ENCODE results near the gene VLDLR.

The VLDLR gene

DNA sequence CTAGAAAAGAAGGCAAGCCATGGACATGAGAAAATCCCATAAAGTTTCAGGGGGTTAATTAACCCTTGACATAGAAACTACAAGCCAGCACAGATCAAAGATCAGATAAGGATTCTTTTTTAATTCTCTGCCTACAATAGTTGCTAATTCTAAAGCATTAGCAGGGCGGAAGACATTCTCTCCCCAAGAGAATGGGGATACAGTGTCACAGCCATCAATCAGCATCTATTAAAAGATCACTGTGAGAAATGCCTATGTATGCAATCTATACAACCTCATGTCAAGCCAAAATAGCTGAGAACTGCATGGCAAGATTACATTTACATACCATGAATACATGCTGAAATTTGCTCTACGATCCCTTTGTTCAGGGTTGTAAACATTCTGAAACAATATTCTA lies 14.3 kb downstream of the VLDLR start:
- Histone ChIP-seq H3K36me3 (replicated peaks in 1 of 2; ENCODE audit: control insufficient read depth in 2 of 2, insufficient read depth in 2 of 2, low read length in 2 of 2) (peaks cover 0 to 54% of the 10 kb centered on the region in 2 donors), H3K4me2 (ENCODE audit: insufficient read depth, low read length, poor library complexity, severe bottlenecking) (no peak overlapping the region), H3K27ac (replicated peaks; ENCODE audit: low read length) (no peak overlapping the region), H2BK15ac (ENCODE audit: low read length) (no peak overlapping the region), H3K9ac (ENCODE audit: low read depth, low read length, poor library complexity) (no peak overlapping the region), H3K23ac (ENCODE audit: low read depth, low read length, poor library complexity) (no peak overlapping the region), H3K27me3 (ENCODE audit: control insufficient read depth in 3 of 3, insufficient read depth in 3 of 3, low read depth in 1 of 3, low read length in 3 of 3) (no peaks in the 10 kb centered on the region), H3K79me1 (ENCODE audit: low read depth, low read length) (no peaks in the 10 kb centered on the region), H3K4me3 (ENCODE audit: low read length in 2 of 2) (no peak overlapping the region), H2BK12ac (ENCODE audit: low read length) (no peak overlapping the region), H2AK5ac (ENCODE audit: low read depth, low read length) (no peak overlapping the region), H3K4ac (ENCODE audit: low read length) (no peak overlapping the region), H3K18ac (ENCODE audit: low read length) (no peak overlapping the region), H3K4me1 (ENCODE audit: control insufficient read depth in 2 of 2, insufficient read depth in 1 of 2, low read depth in 1 of 2, low read length in 2 of 2) (peaks cover 0 to 7% of the 10 kb centered on the region in 2 donors), H3K14ac (ENCODE audit: low read length) (no peak overlapping the region), H2BK5ac (ENCODE audit: low read length) (no peak overlapping the region), H4K8ac (ENCODE audit: low read depth, low read length) (no peak overlapping the region), H2AFZ (ENCODE audit: low read length) (no peak overlapping the region), H4K91ac (ENCODE audit: low read depth, low read length, poor library complexity) (no peak overlapping the region), H3K9me3 (replicated peaks in 1 of 2; ENCODE audit: control insufficient read depth in 2 of 2, insufficient read depth in 1 of 2, low read depth in 1 of 2, low read length in 2 of 2) (no peaks in the 10 kb centered on the region), H2BK120ac (ENCODE audit: low read depth, low read length) (no peak overlapping the region)
- WGBS, 2 donors (ENCODE audit: extremely low coverage in 2 of 2, insufficient read length in 2 of 2, insufficient replicate concordance in 1 of 2): no CpG with 5 or more reads among the region's 2 CpGs
- DNase-seq (ENCODE audit: low spot score): no peak

DNA sequence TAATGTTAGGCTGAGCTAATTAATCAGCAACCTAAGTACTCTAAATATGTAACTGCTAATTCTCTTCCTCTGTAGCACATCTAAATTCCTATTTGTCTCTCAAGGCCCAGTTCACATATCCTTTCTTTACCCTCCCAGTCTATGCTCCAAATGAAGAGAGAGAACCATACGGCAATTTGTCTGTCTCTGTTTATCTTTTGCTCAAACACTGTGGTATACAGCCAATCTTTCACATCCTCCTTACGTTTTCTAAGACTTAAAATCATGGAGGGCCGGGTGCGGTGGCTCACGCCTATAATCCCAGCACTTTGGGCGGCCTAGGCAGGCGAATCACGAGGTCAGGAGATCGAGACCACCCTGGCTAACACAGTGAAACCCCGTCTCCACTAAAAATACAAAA lies 15.8 kb downstream of the VLDLR start:
- H3K4me1 ChIP-seq (ENCODE audit: control insufficient read depth in 2 of 2, insufficient read depth in 1 of 2, low read depth in 1 of 2, low read length in 2 of 2): peaks cover 0 to 5% of the 10 kb centered on the region in 2 donors
- H3K23ac ChIP-seq (ENCODE audit: low read depth, low read length, poor library complexity): no peak overlapping the region
- H3K18ac ChIP-seq (ENCODE audit: low read length): no peak overlapping the region
- no peak overlapping the region for H3K4me3 ChIP-seq (ENCODE audit: low read length in 2 of 2)
- no peak overlapping the region for H3K14ac ChIP-seq (ENCODE audit: low read length)
- no peaks in the 10 kb centered on the region for H3K79me1 ChIP-seq (ENCODE audit: low read depth, low read length)
- H3K27ac ChIP-seq (replicated peaks; ENCODE audit: low read length): no peak overlapping the region
- H3K4me2 ChIP-seq (ENCODE audit: insufficient read depth, low read length, poor library complexity, severe bottlenecking): no peak overlapping the region
- H3K4ac ChIP-seq (ENCODE audit: low read length): no peak overlapping the region
- no peak overlapping the region for H2BK120ac ChIP-seq (ENCODE audit: low read depth, low read length)
- no peak for DNase-seq (ENCODE audit: low spot score)
- H2BK15ac ChIP-seq (ENCODE audit: low read length): no peak overlapping the region
- no peaks in the 10 kb centered on the region for H3K27me3 ChIP-seq (ENCODE audit: control insufficient read depth in 3 of 3, insufficient read depth in 3 of 3, low read depth in 1 of 3, low read length in 3 of 3)
- H2AFZ ChIP-seq (ENCODE audit: low read length): no peak overlapping the region
- no peak overlapping the region for H4K91ac ChIP-seq (ENCODE audit: low read depth, low read length, poor library complexity)
- no peak overlapping the region for H2AK5ac ChIP-seq (ENCODE audit: low read depth, low read length)
- no CpG with 5 or more reads among the region's 10 CpGs for WGBS, 2 donors (ENCODE audit: extremely low coverage in 2 of 2, insufficient read length in 2 of 2, insufficient replicate concordance in 1 of 2)
- no peak overlapping the region for H3K9ac ChIP-seq (ENCODE audit: low read depth, low read length, poor library complexity)
- no peak overlapping the region for H4K8ac ChIP-seq (ENCODE audit: low read depth, low read length)
- peaks cover 0 to 69% of the 10 kb centered on the region in 2 donors for H3K36me3 ChIP-seq (replicated peaks in 1 of 2; ENCODE audit: control insufficient read depth in 2 of 2, insufficient read depth in 2 of 2, low read length in 2 of 2)
- no peaks in the 10 kb centered on the region for H3K9me3 ChIP-seq (replicated peaks in 1 of 2; ENCODE audit: control insufficient read depth in 2 of 2, insufficient read depth in 1 of 2, low read depth in 1 of 2, low read length in 2 of 2)
- no peak overlapping the region for H2BK12ac ChIP-seq (ENCODE audit: low read length)
- no peak overlapping the region for H2BK5ac ChIP-seq (ENCODE audit: low read length)

DNA sequence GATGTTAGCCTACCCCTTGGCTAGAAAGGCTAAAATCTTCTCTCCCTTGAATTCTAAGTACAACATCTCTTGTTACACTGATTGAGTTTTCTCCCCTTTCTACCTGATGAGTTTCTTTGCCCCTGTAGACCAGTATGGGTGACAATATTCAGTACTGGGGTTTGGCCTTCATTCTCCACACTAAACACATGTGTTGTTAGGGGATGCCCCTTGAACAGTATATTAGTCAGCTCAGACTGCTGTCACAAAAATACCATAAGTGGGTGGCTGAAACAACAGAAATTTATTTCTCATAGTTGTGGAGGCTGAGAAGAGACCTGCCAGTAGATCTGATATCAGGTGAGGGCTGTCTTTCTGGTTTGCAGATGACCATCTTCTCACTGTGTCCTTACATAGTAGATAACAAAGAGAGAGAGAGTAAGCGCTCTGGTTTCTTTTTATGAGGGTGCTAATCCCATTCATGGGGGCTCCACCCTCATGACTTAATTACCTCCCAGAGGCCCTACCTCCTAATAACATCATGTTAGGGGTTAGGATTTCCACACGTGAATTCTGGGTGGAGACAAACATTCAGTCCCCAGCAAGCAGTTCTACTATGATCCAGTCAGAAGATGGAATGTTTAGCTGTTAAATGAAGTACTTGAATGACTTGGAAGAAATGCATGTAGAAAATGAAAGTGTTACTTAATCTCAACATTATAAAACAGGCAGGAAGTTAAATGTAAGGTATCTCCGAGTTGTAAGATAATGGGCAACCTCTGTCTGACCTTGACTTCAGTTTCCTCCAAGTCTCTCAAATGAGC lies 17.5 kb downstream of the VLDLR start:
- Histone ChIP-seq H3K14ac (ENCODE audit: low read length) (no peak overlapping the region), H2AK5ac (ENCODE audit: low read depth, low read length) (no peak overlapping the region), H3K9me3 (replicated peaks in 1 of 2; ENCODE audit: control insufficient read depth in 2 of 2, insufficient read depth in 1 of 2, low read depth in 1 of 2, low read length in 2 of 2) (no peaks in the 10 kb centered on the region), H3K36me3 (replicated peaks in 1 of 2; ENCODE audit: control insufficient read depth in 2 of 2, insufficient read depth in 2 of 2, low read length in 2 of 2) (peaks cover 8 to 85% of the 10 kb centered on the region in 2 donors), H3K9ac (ENCODE audit: low read depth, low read length, poor library complexity) (no peak overlapping the region), H3K27me3 (ENCODE audit: control insufficient read depth in 3 of 3, insufficient read depth in 3 of 3, low read depth in 1 of 3, low read length in 3 of 3) (no peaks in the 10 kb centered on the region), H2BK15ac (ENCODE audit: low read length) (no peak overlapping the region), H3K4me3 (ENCODE audit: low read length in 2 of 2) (no peak overlapping the region), H2BK120ac (ENCODE audit: low read depth, low read length) (no peak overlapping the region), H4K91ac (ENCODE audit: low read depth, low read length, poor library complexity) (no peak overlapping the region), H2AFZ (ENCODE audit: low read length) (no peak overlapping the region), H2BK12ac (ENCODE audit: low read length) (no peak overlapping the region), H2BK5ac (ENCODE audit: low read length) (no peak overlapping the region), H3K27ac (replicated peaks; ENCODE audit: low read length) (no peak overlapping the region), H3K4me1 (ENCODE audit: control insufficient read depth in 2 of 2, insufficient read depth in 1 of 2, low read depth in 1 of 2, low read length in 2 of 2) (no peaks in the 10 kb centered on the region), H3K4ac (ENCODE audit: low read length) (no peak overlapping the region), H3K23ac (ENCODE audit: low read depth, low read length, poor library complexity) (no peak overlapping the region), H3K4me2 (ENCODE audit: insufficient read depth, low read length, poor library complexity, severe bottlenecking) (no peak overlapping the region), H3K18ac (ENCODE audit: low read length) (no peak overlapping the region), H3K79me1 (ENCODE audit: low read depth, low read length) (no peaks in the 10 kb centered on the region), H4K8ac (ENCODE audit: low read depth, low read length) (no peak overlapping the region)
- WGBS, 2 donors (ENCODE audit: extremely low coverage in 2 of 2, insufficient read length in 2 of 2, insufficient replicate concordance in 1 of 2): no CpG with 5 or more reads among the region's 3 CpGs
- no peak for DNase-seq (ENCODE audit: low spot score)

DNA sequence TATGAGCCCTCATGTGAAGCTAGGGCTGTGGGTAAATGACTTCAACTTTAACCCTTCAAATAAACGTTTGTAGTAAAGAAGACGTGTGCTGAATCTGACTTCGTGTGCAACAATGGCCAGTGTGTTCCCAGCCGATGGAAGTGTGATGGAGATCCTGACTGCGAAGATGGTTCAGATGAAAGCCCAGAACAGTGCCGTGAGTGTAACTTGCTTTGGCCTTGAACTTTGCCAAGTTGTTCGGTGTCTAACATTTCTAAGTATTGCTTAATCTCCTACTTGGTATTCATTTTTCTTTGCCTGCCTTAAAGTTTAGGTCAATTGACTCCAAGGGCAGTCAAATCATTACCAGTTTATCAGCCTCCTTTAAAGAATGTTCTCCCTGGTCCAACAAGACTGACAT lies 18.2 kb downstream of the VLDLR start:
- H4K8ac ChIP-seq (ENCODE audit: low read depth, low read length): no peak overlapping the region
- no peak for DNase-seq (ENCODE audit: low spot score)
- H3K9ac ChIP-seq (ENCODE audit: low read depth, low read length, poor library complexity): no peak overlapping the region
- no peak overlapping the region for H3K4me3 ChIP-seq (ENCODE audit: low read length in 2 of 2)
- H3K4ac ChIP-seq (ENCODE audit: low read length): no peak overlapping the region
- H3K79me1 ChIP-seq (ENCODE audit: low read depth, low read length): no peaks in the 10 kb centered on the region
- no peak overlapping the region for H4K91ac ChIP-seq (ENCODE audit: low read depth, low read length, poor library complexity)
- no peak overlapping the region for H2AK5ac ChIP-seq (ENCODE audit: low read depth, low read length)
- no CpG with 5 or more reads among the region's 7 CpGs for WGBS, 2 donors (ENCODE audit: extremely low coverage in 2 of 2, insufficient read length in 2 of 2, insufficient replicate concordance in 1 of 2)
- no peaks in the 10 kb centered on the region for H3K9me3 ChIP-seq (replicated peaks in 1 of 2; ENCODE audit: control insufficient read depth in 2 of 2, insufficient read depth in 1 of 2, low read depth in 1 of 2, low read length in 2 of 2)
- no peak overlapping the region for H3K14ac ChIP-seq (ENCODE audit: low read length)
- no peak overlapping the region for H3K27ac ChIP-seq (replicated peaks; ENCODE audit: low read length)
- H3K18ac ChIP-seq (ENCODE audit: low read length): no peak overlapping the region
- H3K4me2 ChIP-seq (ENCODE audit: insufficient read depth, low read length, poor library complexity, severe bottlenecking): no peak overlapping the region
- no peak overlapping the region for H2BK15ac ChIP-seq (ENCODE audit: low read length)
- H3K36me3 ChIP-seq (replicated peaks in 1 of 2; ENCODE audit: control insufficient read depth in 2 of 2, insufficient read depth in 2 of 2, low read length in 2 of 2): peaks cover 10 to 90% of the 10 kb centered on the region in 2 donors
- no peak overlapping the region for H2BK120ac ChIP-seq (ENCODE audit: low read depth, low read length)
- no peak overlapping the region for H2AFZ ChIP-seq (ENCODE audit: low read length)
- H2BK12ac ChIP-seq (ENCODE audit: low read length): no peak overlapping the region
- H3K4me1 ChIP-seq (ENCODE audit: control insufficient read depth in 2 of 2, insufficient read depth in 1 of 2, low read depth in 1 of 2, low read length in 2 of 2): no peaks in the 10 kb centered on the region
- H3K27me3 ChIP-seq (ENCODE audit: control insufficient read depth in 3 of 3, insufficient read depth in 3 of 3, low read depth in 1 of 3, low read length in 3 of 3): no peaks in the 10 kb centered on the region
- no peak overlapping the region for H3K23ac ChIP-seq (ENCODE audit: low read depth, low read length, poor library complexity)
- H2BK5ac ChIP-seq (ENCODE audit: low read length): no peak overlapping the region

All from neuronal stem cell (in vitro differentiated cells).